HEK293 (cell line): Measurements from ENCODE around the gene WDFY3.

Source experiments
- CTCF ChIA-PET: fragments of 350-600 bp; formaldehyde crosslinking; extraction: SDS; loops from one replicate; lab custom pipeline; 2021; ENCODE audit warnings: antibody characterized with exemption; lab: Yijun Ruan, JAX
- POLR2A ChIA-PET: fragments of 300-600 bp; formaldehyde crosslinking; extraction: SDS; loops from one replicate; lab custom pipeline; 2020; ENCODE audit warnings: antibody characterized with exemption, inconsistent platforms; lab: Yijun Ruan, JAX
- H3K27ac ChIP-seq: fragments of 200-500 bp; sonication (Bioruptor generic); 2 replicates; pipeline ENCODE4 v1.5.1; 2014; ENCODE audit warnings: low read depth, low read length, control low read depth, inconsistent platforms; ENCODE audit errors: extremely low read depth
- H3K36me3 ChIP-seq, 2 experiments: fragments of 200-500 bp in 1 of 2; sonication (Bioruptor generic) in 1 of 2; 1 replicate in 1 of 2; 2 replicates in 1 of 2; pipeline ENCODE4 v1.5.1; 2014 to 2017; ENCODE audit warnings: inconsistent platforms in 2 of 2, low read length in 2 of 2; ENCODE audit not compliant: control insufficient read depth in 2 of 2, insufficient read depth in 1 of 2
- H3K4me1 ChIP-seq: fragments of 200-500 bp; sonication (Bioruptor generic); 2 replicates; pipeline ENCODE4 v1.5.1; 2014; ENCODE audit warnings: mild to moderate bottlenecking, low read length, inconsistent platforms; ENCODE audit not compliant: control insufficient read depth, insufficient read depth
- H3K4me3 ChIP-seq: 2 replicates; pipeline ENCODE4 v1.5.1; 2011; ENCODE audit warnings: low read depth, mild to moderate bottlenecking, control low read depth, low read length, moderate library complexity
- H3K9me3 ChIP-seq: fragments of 200-500 bp; sonication (Bioruptor generic); 2 replicates; pipeline ENCODE4 v1.5.1; 2014; ENCODE audit warnings: low read depth, low read length, inconsistent platforms; ENCODE audit not compliant: control insufficient read depth, insufficient read depth
- SP2 ChIP-seq: fragments of 450-650 bp; formaldehyde crosslinking; IDR thresholded peaks from 2 replicates; pipeline ENCODE4 v1.5.1; 2016; ENCODE audit warnings: missing biosample characterization, missing genetic modification characterization
- SP7 ChIP-seq: fragments of 450-650 bp; formaldehyde crosslinking; IDR thresholded peaks from 2 replicates; pipeline ENCODE4 v1.5.1; 2016; ENCODE audit warnings: missing biosample characterization, missing genetic modification characterization
- YY1 ChIP-seq: fragments of 450-650 bp; formaldehyde crosslinking; IDR thresholded peaks from 2 replicates; pipeline ENCODE4 v1.5.1; 2018; ENCODE audit warnings: missing biosample characterization, missing genetic modification characterization
- YY2 ChIP-seq: fragments of 450-650 bp; formaldehyde crosslinking; IDR thresholded peaks from 2 replicates; pipeline ENCODE4 v1.5.1; 2016; ENCODE audit warnings: missing biosample characterization, missing genetic modification characterization
- ZBTB7A ChIP-seq: fragments of 450-650 bp; formaldehyde crosslinking; IDR thresholded peaks from 2 replicates; pipeline ENCODE4 v1.5.1; 2016; ENCODE audit warnings: low read depth, missing biosample characterization, missing genetic modification characterization
- ZFP3 ChIP-seq: fragments of 450-650 bp; formaldehyde crosslinking; IDR thresholded peaks from 2 replicates; pipeline ENCODE4 v1.5.1; 2016; ENCODE audit warnings: low read depth, missing biosample characterization, missing genetic modification characterization
- ZFP41 ChIP-seq: fragments of 450-650 bp; formaldehyde crosslinking; IDR thresholded peaks from 2 replicates; pipeline ENCODE4 v1.5.1; 2016; ENCODE audit warnings: missing biosample characterization, missing genetic modification characterization, borderline replicate concordance
- ZNF132 ChIP-seq: fragments of 450-650 bp; formaldehyde crosslinking; IDR thresholded peaks from 2 replicates; pipeline ENCODE4 v1.5.1; 2017; ENCODE audit warnings: missing biosample characterization, missing genetic modification characterization, borderline replicate concordance
- ZNF138 ChIP-seq: fragments of 450-650 bp; formaldehyde crosslinking; IDR thresholded peaks from 2 replicates; pipeline ENCODE4 v1.5.1; 2016; ENCODE audit warnings: missing biosample characterization, missing genetic modification characterization, borderline replicate concordance
- ZNF146 ChIP-seq: fragments of 450-650 bp; formaldehyde crosslinking; IDR thresholded peaks from 2 replicates; pipeline ENCODE4 v1.5.1; 2016; ENCODE audit warnings: missing biosample characterization, missing genetic modification characterization
- ZNF223 ChIP-seq: fragments of 450-650 bp; formaldehyde crosslinking; IDR thresholded peaks from 2 replicates; pipeline ENCODE4 v1.5.1; 2016; ENCODE audit warnings: missing biosample characterization, missing genetic modification characterization
- ZNF341 ChIP-seq: fragments of 450-650 bp; formaldehyde crosslinking; IDR thresholded peaks from 2 replicates; pipeline ENCODE4; 2016; ENCODE audit warnings: low read depth, missing biosample characterization, missing genetic modification characterization
- ZNF394 ChIP-seq: fragments of 450-650 bp; formaldehyde crosslinking; IDR thresholded peaks from 2 replicates; pipeline ENCODE4 v1.5.1; 2016; ENCODE audit warnings: missing biosample characterization, missing genetic modification characterization, mild to moderate bottlenecking, moderate library complexity, borderline replicate concordance
- ZNF404 ChIP-seq: fragments of 450-650 bp; formaldehyde crosslinking; IDR thresholded peaks from 2 replicates; pipeline ENCODE4 v1.5.1; 2017; ENCODE audit warnings: missing biosample characterization, missing genetic modification characterization
- ZNF423 ChIP-seq: fragments of 450-650 bp; formaldehyde crosslinking; IDR thresholded peaks from 2 replicates; pipeline ENCODE4 v1.5.1; 2016; ENCODE audit warnings: missing biosample characterization, missing genetic modification characterization
- ZNF426 ChIP-seq: fragments of 450-650 bp; formaldehyde crosslinking; IDR thresholded peaks from 2 replicates; pipeline ENCODE4 v1.5.1; 2017; ENCODE audit warnings: missing biosample characterization, missing genetic modification characterization, mild to moderate bottlenecking, inconsistent platforms, moderate library complexity
- ZNF626 ChIP-seq: fragments of 450-650 bp; sonication (Bioruptor Pico); formaldehyde crosslinking; IDR thresholded peaks from 2 replicates; pipeline ENCODE4 v1.5.1; 2018; ENCODE audit warnings: missing biosample characterization, missing genetic modification characterization, inconsistent platforms
- ZNF629 ChIP-seq: fragments of 450-650 bp; formaldehyde crosslinking; IDR thresholded peaks from 2 replicates; pipeline ENCODE4 v1.5.1; 2017; ENCODE audit warnings: missing biosample characterization, missing genetic modification characterization
- ZNF664 ChIP-seq: fragments of 450-650 bp; formaldehyde crosslinking; IDR thresholded peaks from 2 replicates; pipeline ENCODE4 v1.5.1; 2016; ENCODE audit warnings: missing biosample characterization, missing genetic modification characterization
- ZNF677 ChIP-seq: fragments of 450-650 bp; IDR thresholded peaks from 2 replicates; pipeline ENCODE4 v1.5.0; 2018; ENCODE audit warnings: missing biosample characterization, mild to moderate bottlenecking, missing genetic modification characterization, moderate library complexity
- ZNF701 ChIP-seq: fragments of 450-650 bp; formaldehyde crosslinking; IDR thresholded peaks from 2 replicates; pipeline ENCODE4 v1.5.1; 2016; ENCODE audit warnings: missing biosample characterization, missing genetic modification characterization
- TF ChIP-seq, protein P1 (sequence below): fragments of 450-650 bp; formaldehyde crosslinking; IDR thresholded peaks from 2 replicates; pipeline ENCODE4 v1.5.1; 2017; ENCODE audit warnings: missing biosample characterization, missing genetic modification characterization
- TF ChIP-seq, protein P2 (sequence below): fragments of 450-650 bp; IDR thresholded peaks from 2 replicates; pipeline ENCODE4 v1.5.1; 2018; ENCODE audit warnings: missing biosample characterization, missing genetic modification characterization
- TF ChIP-seq, protein P3 (sequence below): fragments of 450-650 bp; formaldehyde crosslinking; IDR thresholded peaks from 2 replicates; pipeline ENCODE4 v1.5.1; 2016; ENCODE audit warnings: missing biosample characterization, missing genetic modification characterization
- TF ChIP-seq, protein P4 (sequence below): fragments of 450-650 bp; formaldehyde crosslinking; IDR thresholded peaks from 2 replicates; pipeline ENCODE4 v1.5.1; 2017; ENCODE audit warnings: missing biosample characterization, missing genetic modification characterization

WDFY3 gene, protein sequence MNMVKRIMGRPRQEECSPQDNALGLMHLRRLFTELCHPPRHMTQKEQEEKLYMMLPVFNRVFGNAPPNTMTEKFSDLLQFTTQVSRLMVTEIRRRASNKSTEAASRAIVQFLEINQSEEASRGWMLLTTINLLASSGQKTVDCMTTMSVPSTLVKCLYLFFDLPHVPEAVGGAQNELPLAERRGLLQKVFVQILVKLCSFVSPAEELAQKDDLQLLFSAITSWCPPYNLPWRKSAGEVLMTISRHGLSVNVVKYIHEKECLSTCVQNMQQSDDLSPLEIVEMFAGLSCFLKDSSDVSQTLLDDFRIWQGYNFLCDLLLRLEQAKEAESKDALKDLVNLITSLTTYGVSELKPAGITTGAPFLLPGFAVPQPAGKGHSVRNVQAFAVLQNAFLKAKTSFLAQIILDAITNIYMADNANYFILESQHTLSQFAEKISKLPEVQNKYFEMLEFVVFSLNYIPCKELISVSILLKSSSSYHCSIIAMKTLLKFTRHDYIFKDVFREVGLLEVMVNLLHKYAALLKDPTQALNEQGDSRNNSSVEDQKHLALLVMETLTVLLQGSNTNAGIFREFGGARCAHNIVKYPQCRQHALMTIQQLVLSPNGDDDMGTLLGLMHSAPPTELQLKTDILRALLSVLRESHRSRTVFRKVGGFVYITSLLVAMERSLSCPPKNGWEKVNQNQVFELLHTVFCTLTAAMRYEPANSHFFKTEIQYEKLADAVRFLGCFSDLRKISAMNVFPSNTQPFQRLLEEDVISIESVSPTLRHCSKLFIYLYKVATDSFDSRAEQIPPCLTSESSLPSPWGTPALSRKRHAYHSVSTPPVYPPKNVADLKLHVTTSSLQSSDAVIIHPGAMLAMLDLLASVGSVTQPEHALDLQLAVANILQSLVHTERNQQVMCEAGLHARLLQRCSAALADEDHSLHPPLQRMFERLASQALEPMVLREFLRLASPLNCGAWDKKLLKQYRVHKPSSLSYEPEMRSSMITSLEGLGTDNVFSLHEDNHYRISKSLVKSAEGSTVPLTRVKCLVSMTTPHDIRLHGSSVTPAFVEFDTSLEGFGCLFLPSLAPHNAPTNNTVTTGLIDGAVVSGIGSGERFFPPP (N-terminal part only)

DNA sequence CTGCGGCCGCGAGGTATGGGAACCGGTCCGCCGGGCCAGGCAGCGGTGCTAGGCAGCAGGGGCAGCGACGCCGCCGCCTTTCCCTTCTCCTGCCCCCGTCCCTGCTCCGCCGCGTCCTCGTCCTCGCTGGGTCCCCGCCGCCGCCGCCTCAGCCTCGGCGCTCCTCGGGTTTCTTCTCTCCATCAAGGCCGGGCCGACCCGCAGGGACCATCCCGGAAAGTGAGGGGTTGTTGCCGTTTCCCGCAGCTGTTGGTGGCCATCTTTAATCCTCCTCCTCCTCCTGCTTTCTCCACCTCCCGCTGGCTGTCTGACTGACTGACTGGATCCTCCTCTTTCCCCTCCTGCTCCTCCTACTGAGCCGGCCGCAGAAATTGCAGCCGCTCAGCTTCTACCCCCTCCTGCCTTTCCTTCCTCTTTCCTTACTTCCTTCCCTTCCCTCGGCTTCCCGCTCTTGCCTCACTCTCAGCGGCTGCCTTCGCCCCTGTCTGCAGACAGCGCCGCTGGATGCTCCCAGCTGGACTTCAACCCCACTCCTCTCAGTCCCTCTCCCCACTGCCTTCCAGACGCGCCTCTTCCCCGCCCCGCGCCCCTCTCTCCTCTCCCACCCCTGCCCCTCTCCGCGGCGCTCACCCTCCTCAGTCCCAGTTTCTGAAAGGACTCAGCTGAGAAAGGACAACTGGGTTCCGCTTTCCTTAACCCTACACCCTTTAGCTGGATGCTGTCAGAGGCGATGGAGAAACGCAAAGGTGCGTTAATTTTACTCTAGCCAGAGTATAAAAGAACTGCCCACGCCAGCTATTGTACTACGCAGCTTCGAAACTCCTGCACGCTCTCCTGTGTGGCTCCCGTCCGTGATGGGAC lies at the start of gene WDFY3:
WDFY3 (minus strand) TSS at position 309 of the 861 bp plus-strand sequence. CDS start 106,099 bp downstream, outside the sequence.
- ChIA-PET CTCF (interaction anchor here (0.6 to 1.0 kb wide), 3 partner anchors 7 to 216 kb away, joined by 3 read pairs; no protein-coding TSS in a partner anchor), POLR2A (interaction anchor here (0.6 to 2.1 kb wide), 5 partner anchors 19 to 568 kb away, joined by 3 to 7 read pairs (median 6); partner anchors contain the start of genes CDS1 and NKX6-1)
- Histone ChIP-seq H3K27ac (peak within 1 kb of the TSS; percentile 93), H3K9me3 (no peaks in the 10 kb centered on the region), H3K4me1 (0 out of 2 replicates have a peak, but pooled peaks cover 5% of the 10 kb centered on the region), H3K36me3 (no peaks in the 10 kb centered on the region), H3K4me3 (peak within 1 kb of the TSS; percentile 89)
- TF ChIP-seq ZNF394 (peak; percentile 52; the same call in 1 of the 2 replicates), ZNF146 (tag by site-specific recombination) (no peak), SP7 (tag by site-specific recombination) (peak; percentile 68), ZNF341 (peak; percentile 96), YY2 (peak; percentile 76), ZNF664 (no peak), YY1 (tag by site-specific recombination) (peak; percentile 79), ZNF132 (tag by site-specific recombination) (no peak), ZNF626 (tag by site-specific recombination) (no peak), ZNF223 (no peak), ZFP3 (tag by site-specific recombination) (no peak), ZNF677 (tag by site-specific recombination) (no peak), ZNF138 (no peak), ZFP41 (tag by site-specific recombination) (no peak), ZNF629 (tag by site-specific recombination) (no peak; the same call in 1 of the 2 replicates), ZNF404 (tag by site-specific recombination) (no peak), ZNF423 (tag by site-specific recombination) (no peak), SP2 (tag by site-specific recombination) (peak; percentile 82), ZNF701 (tag by site-specific recombination) (no peak), ZBTB7A (no peak), ZNF426 (tag by site-specific recombination) (no peak)
- TF ChIP-seq, protein P1, sequence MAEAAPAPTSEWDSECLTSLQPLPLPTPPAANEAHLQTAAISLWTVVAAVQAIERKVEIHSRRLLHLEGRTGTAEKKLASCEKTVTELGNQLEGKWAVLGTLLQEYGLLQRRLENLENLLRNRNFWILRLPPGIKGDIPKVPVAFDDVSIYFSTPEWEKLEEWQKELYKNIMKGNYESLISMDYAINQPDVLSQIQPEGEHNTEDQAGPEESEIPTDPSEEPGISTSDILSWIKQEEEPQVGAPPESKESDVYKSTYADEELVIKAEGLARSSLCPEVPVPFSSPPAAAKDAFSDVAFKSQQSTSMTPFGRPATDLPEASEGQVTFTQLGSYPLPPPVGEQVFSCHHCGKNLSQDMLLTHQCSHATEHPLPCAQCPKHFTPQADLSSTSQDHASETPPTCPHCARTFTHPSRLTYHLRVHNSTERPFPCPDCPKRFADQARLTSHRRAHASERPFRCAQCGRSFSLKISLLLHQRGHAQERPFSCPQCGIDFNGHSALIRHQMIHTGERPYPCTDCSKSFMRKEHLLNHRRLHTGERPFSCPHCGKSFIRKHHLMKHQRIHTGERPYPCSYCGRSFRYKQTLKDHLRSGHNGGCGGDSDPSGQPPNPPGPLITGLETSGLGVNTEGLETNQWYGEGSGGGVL (tag by site-specific recombination): peak; percentile 98
- TF ChIP-seq, protein P2, sequence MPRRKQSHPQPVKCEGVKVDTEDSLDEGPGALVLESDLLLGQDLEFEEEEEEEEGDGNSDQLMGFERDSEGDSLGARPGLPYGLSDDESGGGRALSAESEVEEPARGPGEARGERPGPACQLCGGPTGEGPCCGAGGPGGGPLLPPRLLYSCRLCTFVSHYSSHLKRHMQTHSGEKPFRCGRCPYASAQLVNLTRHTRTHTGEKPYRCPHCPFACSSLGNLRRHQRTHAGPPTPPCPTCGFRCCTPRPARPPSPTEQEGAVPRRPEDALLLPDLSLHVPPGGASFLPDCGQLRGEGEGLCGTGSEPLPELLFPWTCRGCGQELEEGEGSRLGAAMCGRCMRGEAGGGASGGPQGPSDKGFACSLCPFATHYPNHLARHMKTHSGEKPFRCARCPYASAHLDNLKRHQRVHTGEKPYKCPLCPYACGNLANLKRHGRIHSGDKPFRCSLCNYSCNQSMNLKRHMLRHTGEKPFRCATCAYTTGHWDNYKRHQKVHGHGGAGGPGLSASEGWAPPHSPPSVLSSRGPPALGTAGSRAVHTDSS (tag by site-specific recombination): peak; percentile 79
- TF ChIP-seq, protein P3, sequence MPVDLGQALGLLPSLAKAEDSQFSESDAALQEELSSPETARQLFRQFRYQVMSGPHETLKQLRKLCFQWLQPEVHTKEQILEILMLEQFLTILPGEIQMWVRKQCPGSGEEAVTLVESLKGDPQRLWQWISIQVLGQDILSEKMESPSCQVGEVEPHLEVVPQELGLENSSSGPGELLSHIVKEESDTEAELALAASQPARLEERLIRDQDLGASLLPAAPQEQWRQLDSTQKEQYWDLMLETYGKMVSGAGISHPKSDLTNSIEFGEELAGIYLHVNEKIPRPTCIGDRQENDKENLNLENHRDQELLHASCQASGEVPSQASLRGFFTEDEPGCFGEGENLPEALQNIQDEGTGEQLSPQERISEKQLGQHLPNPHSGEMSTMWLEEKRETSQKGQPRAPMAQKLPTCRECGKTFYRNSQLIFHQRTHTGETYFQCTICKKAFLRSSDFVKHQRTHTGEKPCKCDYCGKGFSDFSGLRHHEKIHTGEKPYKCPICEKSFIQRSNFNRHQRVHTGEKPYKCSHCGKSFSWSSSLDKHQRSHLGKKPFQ (tag by site-specific recombination): no peak
- TF ChIP-seq, protein P4, sequence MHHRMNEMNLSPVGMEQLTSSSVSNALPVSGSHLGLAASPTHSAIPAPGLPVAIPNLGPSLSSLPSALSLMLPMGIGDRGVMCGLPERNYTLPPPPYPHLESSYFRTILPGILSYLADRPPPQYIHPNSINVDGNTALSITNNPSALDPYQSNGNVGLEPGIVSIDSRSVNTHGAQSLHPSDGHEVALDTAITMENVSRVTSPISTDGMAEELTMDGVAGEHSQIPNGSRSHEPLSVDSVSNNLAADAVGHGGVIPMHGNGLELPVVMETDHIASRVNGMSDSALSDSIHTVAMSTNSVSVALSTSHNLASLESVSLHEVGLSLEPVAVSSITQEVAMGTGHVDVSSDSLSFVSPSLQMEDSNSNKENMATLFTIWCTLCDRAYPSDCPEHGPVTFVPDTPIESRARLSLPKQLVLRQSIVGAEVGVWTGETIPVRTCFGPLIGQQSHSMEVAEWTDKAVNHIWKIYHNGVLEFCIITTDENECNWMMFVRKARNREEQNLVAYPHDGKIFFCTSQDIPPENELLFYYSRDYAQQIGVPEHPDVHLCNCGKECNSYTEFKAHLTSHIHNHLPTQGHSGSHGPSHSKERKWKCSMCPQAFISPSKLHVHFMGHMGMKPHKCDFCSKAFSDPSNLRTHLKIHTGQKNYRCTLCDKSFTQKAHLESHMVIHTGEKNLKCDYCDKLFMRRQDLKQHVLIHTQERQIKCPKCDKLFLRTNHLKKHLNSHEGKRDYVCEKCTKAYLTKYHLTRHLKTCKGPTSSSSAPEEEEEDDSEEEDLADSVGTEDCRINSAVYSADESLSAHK (tag by site-specific recombination): no peak
